ENCODE data around the gene ATP10A.

DNA sequence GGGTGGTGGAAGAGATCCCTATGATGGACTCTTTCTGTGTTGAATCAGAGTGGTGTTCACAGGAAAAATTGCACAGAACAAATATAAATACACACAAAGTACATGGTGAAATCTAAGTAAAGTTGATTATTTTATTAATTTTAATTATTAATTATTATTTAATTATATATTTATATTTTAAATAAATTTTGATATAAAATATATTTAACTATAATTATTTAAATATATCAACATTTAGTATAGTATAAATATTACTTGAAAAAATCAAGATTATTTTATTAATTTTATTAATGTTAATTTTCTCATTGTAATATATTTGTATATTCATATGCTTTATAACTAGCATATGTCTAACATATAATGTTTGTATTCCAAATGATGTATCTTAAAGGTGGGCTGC, 11.3 kb upstream of the ATP10A start:
- TF ChIP-seq, protein P1, sequence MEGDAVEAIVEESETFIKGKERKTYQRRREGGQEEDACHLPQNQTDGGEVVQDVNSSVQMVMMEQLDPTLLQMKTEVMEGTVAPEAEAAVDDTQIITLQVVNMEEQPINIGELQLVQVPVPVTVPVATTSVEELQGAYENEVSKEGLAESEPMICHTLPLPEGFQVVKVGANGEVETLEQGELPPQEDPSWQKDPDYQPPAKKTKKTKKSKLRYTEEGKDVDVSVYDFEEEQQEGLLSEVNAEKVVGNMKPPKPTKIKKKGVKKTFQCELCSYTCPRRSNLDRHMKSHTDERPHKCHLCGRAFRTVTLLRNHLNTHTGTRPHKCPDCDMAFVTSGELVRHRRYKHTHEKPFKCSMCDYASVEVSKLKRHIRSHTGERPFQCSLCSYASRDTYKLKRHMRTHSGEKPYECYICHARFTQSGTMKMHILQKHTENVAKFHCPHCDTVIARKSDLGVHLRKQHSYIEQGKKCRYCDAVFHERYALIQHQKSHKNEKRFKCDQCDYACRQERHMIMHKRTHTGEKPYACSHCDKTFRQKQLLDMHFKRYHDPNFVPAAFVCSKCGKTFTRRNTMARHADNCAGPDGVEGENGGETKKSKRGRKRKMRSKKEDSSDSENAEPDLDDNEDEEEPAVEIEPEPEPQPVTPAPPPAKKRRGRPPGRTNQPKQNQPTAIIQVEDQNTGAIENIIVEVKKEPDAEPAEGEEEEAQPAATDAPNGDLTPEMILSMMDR (IDR thresholded peaks at IDR 0.05), result no peak
- no peak for TF ChIP-seq POLR2A (IDR thresholded peaks at IDR 0.05)
- no peak for TF ChIP-seq POLR2AphosphoS5 (IDR thresholded peaks at IDR 0.05)
- no peak for TF ChIP-seq EP300 (IDR thresholded peaks at IDR 0.05)

Measured in stomach (tissue), 4 donors.